KOPT-K1 (cell line): ENCODE results near the gene KIF9.
"Not testable (repeated sequence)": the region's sequence is repeated elsewhere in the genome, so short reads cannot be mapped to it uniquely, and the experiment has no call there.

ENCODE experiments used
- H3K27ac ChIP-seq: fragments of 200-600 bp; sonication (generic); 2 replicates; pipeline ENCODE4 v1.5.1; 2016; ENCODE audit warnings: antibody characterized with exemption, mild to moderate bottlenecking, low read depth, low read length; ENCODE audit not compliant: poor library complexity, severe bottlenecking
- H3K36me3 ChIP-seq: fragments of 200-600 bp; sonication (generic); 2 replicates; pipeline ENCODE4 v1.5.1; 2017; ENCODE audit warnings: antibody characterized with exemption, mild to moderate bottlenecking, low read length, moderate library complexity; ENCODE audit not compliant: insufficient read depth
- H3K9me3 ChIP-seq: fragments of 200-600 bp; sonication (generic); 2 replicates; pipeline ENCODE4 v1.5.1; 2017; ENCODE audit warnings: antibody characterized with exemption, low read length, mild to moderate bottlenecking; ENCODE audit not compliant: insufficient read depth, poor library complexity, severe bottlenecking

The KIF9 gene

DNA sequence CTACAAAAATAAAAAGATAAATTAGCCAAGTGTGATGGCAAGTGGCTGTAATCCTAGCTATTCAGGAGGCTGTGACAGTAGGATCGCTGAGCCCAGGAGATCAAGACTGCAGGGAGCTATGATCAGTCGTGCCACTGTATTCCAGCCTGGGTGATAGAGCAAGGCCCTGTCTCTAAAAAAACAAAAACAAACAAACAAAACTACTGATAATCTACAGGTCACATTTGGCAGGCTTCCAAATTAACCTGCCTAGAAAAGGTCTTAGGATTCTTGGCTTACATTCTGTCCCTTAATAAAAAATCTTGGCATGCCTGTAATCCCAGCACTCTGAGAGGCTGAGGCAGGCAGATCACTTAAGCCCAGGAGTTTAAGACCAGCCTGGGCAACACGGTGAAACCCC is 85.3 kb downstream of the KIF9 start:
- no peaks in the 10 kb centered on the region for H3K36me3 ChIP-seq
- H3K27ac ChIP-seq: no peak overlapping the region
- no peaks in the 10 kb centered on the region for H3K9me3 ChIP-seq

DNA sequence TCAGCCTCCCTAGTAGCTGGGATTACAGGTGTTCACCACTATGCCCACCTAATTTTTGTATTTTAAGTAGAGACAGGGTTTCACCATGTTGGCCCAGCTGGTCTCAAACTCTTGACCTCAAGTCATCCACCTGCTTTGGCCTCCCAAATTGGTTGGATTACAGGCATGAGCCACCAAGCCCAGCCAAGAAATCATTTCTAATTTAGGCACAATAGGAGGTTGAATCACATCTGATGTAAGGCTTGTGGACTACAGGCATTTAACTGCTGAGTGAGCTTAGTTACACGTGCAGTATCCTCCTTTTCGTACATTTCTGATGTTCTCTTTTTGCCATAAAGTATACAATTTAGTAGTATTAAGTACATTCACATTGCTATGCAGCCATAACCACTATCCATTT is 87.6 kb downstream of the KIF9 start:
- no peaks in the 10 kb centered on the region for H3K36me3 ChIP-seq
- H3K9me3 ChIP-seq: no peaks in the 10 kb centered on the region
- H3K27ac ChIP-seq: no peak overlapping the region

- no peak overlapping the region for H3K27ac ChIP-seq
- no peaks in the 10 kb centered on the region for H3K9me3 ChIP-seq
- no peaks in the 10 kb centered on the region for H3K36me3 ChIP-seq
Measured at GRCh38 chr3:47193871-47194859, 88.4 kb downstream of the KIF9 start.

DNA sequence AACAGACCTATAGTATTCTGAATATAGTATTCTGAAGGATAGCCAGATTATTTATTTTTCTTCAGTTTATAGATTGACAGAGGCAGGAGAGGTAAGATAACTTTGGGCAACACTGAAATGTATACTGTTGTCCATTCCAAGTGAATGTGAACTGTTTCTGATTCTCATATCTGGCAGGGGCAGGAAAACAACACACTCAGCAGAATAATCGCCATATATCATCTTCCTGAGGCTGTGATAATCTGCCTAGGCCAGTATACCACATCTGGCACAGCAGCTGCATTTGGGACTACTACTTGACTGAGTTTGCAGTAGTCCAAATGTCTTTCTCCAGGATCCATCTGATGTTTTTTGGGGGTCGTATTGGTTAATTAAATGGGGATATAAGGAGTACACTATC is 96.3 kb downstream of the KIF9 start:
- Histone ChIP-seq H3K9me3 (no peaks in the 10 kb centered on the region), H3K27ac (no peak overlapping the region), H3K36me3 (no peaks in the 10 kb centered on the region)

DNA sequence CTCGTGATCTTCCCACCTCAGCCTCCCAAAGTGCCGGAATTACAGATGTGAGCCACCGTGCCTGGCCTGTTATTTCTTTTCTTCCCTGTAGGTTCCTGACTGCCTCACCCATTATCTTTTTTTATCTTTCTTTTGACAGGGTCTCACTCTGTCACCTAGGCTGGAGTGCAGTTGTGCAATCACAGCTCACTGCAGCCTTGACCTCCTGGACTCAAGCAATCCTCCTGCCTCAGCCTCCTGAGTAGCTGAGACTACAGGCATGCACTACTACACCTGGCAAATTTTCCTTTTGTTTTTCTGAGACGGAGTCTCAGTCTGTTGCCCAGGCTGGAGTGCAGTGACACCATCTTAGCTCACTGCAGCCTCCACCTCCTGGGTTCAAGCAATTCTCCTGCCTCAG is 100.9 kb downstream of the KIF9 start:
- H3K36me3 ChIP-seq, H3K9me3 ChIP-seq, H3K27ac ChIP-seq: not testable (repeated sequence)

DNA sequence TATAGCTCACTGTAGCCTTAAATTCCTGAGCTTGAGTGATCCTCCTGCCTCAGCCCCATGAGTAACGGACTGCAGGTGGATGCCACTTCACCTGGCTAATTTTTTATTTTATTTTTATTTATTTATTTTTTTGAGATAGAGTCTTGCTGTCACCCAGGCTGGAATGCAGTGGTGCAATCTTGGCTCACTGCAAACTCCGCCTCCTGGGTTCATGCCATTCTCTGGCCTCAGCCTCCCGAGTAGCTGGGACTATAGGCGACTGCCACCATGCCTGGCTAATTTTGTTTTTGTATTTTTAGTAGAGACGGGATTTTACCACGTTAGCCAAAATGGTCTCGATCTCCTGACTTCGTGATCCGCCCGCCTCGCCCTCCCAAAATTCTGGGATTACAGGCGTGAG is 102.6 kb downstream of the KIF9 start:
- H3K9me3 ChIP-seq, H3K27ac ChIP-seq, H3K36me3 ChIP-seq: not testable (repeated sequence)
